Hematopoietic multipotent progenitor cell treated with erythropoietin and hydrocortisone succinate and interleukin-3 and kit ligand, for 15 days (in vitro differentiated cells): ENCODE measurements around the gene IL1RAPL1.
"Not testable (repeated sequence)": the region's sequence is repeated elsewhere in the genome, so short reads cannot be mapped to it uniquely, and the experiment has no call there.

ENCODE experiments used
- DNase-seq: peaks from one replicate; pipeline ENCODE4 v3.0.0-alpha.2; 2015; ENCODE audit warnings: low spot score

IL1RAPL1 gene

GRCh38 chrX:29122817-29123216 is 535.6 kb downstream of the IL1RAPL1 start:
- not testable (repeated sequence) for DNase-seq

GRCh38 chrX:29130905-29131304 is 543.7 kb downstream of the IL1RAPL1 start:
- DNase-seq = no peak

GRCh38 chrX:29136904-29137303 is 549.7 kb downstream of the IL1RAPL1 start:
- no peak for DNase-seq

- no peak for DNase-seq
Measured at GRCh38 chrX:29138003-29138402, 550.8 kb downstream of the IL1RAPL1 start.

- no peak for DNase-seq
Measured at GRCh38 chrX:29143356-29143755, 556.1 kb downstream of the IL1RAPL1 start.

- no peak for DNase-seq
Measured at GRCh38 chrX:29143756-29144155, 556.5 kb downstream of the IL1RAPL1 start.

- no peak for DNase-seq
Measured at GRCh38 chrX:29145316-29145715, 558.1 kb downstream of the IL1RAPL1 start.

GRCh38 chrX:29148511-29148910 is 561.3 kb downstream of the IL1RAPL1 start:
- no peak for DNase-seq

- no peak for DNase-seq
Measured at GRCh38 chrX:29155286-29155685, 568.0 kb downstream of the IL1RAPL1 start.

- no peak for DNase-seq
Measured at GRCh38 chrX:29172880-29173279, 585.6 kb downstream of the IL1RAPL1 start.

GRCh38 chrX:29187264-29187663 is 600.0 kb downstream of the IL1RAPL1 start:
- DNase-seq = no peak

- DNase-seq = no peak
Measured at GRCh38 chrX:29196501-29196900, 609.3 kb downstream of the IL1RAPL1 start.

- DNase-seq = no peak
Measured at GRCh38 chrX:29215251-29215650, 628.0 kb downstream of the IL1RAPL1 start.

GRCh38 chrX:29225670-29226069 is 638.4 kb downstream of the IL1RAPL1 start:
- DNase-seq = no peak

GRCh38 chrX:29229802-29230201 is 642.6 kb downstream of the IL1RAPL1 start:
- no peak for DNase-seq

GRCh38 chrX:29231800-29232199 is 644.6 kb downstream of the IL1RAPL1 start:
- no peak for DNase-seq

GRCh38 chrX:29233592-29234183 is 646.4 kb downstream of the IL1RAPL1 start:
- DNase-seq = no peak

- DNase-seq = no peak
Measured at GRCh38 chrX:29237972-29238371, 650.7 kb downstream of the IL1RAPL1 start.

GRCh38 chrX:29241809-29242208 is 654.6 kb downstream of the IL1RAPL1 start:
- no peak for DNase-seq

- no peak for DNase-seq
Measured at GRCh38 chrX:29242856-29243255, 655.6 kb downstream of the IL1RAPL1 start.

GRCh38 chrX:29243942-29244341 is 656.7 kb downstream of the IL1RAPL1 start:
- DNase-seq = no peak

- no peak for DNase-seq
Measured at GRCh38 chrX:29254515-29254914, 667.3 kb downstream of the IL1RAPL1 start.

- no peak for DNase-seq
Measured at GRCh38 chrX:29257521-29257920, 670.3 kb downstream of the IL1RAPL1 start.

- no peak for DNase-seq
Measured at GRCh38 chrX:29269390-29269789, 682.1 kb downstream of the IL1RAPL1 start.

GRCh38 chrX:29274517-29274916 is 687.3 kb downstream of the IL1RAPL1 start:
- no peak for DNase-seq
